Suppressor macrophage treated with lipopolysaccharide for 4 hours (primary cell): ENCODE data around the gene UBR4.
"Not testable (repeated sequence)": the region's sequence is repeated elsewhere in the genome, so short reads cannot be mapped to it uniquely, and the experiment has no call there.

Experiments
- DNase-seq: peaks from one replicate; pipeline ENCODE4 v3.0.0-alpha.2; 2020

The UBR4 gene

GRCh38 chr1:19219451-19219850 is 9.4 kb upstream of the UBR4 start:
- DNase-seq: no peak

DNA sequence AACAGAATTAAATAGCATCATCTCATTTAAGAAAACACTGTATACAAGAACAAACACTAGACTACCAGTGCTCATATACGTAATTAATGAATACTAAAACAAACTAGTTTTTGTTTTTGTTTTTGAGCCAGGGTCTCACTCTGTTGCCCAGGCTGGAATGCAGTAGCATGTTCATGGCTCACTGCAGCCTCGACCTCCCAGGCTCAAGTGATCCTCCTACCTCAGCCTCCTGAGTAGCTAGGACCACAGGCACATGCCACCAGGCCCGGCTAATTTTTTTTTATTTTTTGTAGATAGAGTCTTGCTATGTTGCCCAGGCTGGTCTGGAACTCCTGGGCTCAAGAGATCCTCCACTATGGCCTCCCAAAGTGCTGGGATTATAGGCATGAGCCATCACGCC is 6.5 kb upstream of the UBR4 start:
- DNase-seq: not testable (repeated sequence)

- no peak for DNase-seq
Measured at GRCh38 chr1:19213580-19213979, 3.5 kb upstream of the UBR4 start.

- DNase-seq: no peak
Measured at GRCh38 chr1:19212167-19212566, 2.1 kb upstream of the UBR4 start.

DNA sequence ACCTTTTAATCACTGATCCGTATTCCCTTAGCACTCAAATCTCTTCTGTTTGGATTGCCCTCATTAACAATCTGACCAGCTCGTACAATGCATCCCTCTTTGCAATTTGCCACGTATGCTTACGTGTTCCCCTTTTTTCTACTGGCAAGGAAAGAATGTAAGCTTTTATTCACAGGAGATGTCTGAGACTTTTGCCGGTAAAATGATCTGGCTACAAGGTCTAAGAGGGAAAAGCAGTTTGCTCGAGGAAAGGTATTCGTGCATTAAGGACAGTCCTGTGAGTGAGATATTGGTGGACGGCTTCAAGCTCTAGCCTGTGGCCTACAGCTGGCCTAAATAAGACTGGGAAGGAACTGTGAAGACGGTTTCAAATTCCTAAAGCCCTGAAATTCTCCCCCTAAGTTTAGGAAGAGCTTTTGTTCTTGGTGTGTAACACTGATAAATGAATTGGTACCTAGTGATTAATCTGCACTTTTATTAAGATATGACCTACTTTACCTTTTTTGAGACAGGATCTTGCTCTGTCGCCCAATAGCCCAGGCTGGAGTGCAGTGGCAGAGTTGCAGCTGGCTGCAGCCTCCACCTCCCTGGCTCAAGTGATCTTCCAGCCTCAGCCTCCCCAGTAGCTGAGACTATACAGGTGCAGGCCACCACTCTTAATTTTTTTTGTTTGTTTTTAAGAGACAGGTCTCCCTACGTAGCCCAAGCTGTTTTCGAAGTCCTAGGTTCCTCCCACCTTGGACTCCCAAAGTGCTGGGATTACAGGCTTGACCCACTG is 895 bp upstream of the UBR4 start:
- peak; percentile 26 for DNase-seq

DNA sequence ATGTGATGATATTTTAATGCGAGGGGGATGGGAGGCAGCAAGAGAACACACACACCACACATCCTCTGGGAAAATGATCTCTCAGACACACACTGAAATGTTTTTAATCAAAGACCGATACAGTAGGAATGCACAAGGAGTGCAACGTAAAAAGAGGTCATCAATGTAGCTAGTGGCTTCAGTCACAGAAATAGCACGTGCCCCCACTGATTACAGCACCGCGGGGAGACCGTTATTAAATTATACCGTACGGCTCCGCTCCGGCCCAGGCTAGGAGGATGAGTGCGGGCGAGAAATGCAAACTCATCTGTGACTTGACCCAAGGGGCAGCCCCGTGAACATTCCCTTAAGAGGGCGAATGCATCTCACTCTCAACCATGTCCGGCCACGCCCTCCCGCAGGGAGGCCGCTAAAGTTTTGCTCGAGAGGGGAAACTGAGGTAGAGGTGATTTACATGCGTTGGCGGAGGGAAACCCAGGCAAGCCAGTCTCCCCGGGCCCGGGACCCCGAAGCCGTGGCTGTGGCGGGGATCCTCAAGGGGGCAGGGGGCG is 552 bp downstream of the UBR4 start:
- peak; percentile 75 for DNase-seq

- DNase-seq: peak; percentile 9
Measured at GRCh38 chr1:19208710-19209438, 1.2 kb downstream of the UBR4 start.

DNA sequence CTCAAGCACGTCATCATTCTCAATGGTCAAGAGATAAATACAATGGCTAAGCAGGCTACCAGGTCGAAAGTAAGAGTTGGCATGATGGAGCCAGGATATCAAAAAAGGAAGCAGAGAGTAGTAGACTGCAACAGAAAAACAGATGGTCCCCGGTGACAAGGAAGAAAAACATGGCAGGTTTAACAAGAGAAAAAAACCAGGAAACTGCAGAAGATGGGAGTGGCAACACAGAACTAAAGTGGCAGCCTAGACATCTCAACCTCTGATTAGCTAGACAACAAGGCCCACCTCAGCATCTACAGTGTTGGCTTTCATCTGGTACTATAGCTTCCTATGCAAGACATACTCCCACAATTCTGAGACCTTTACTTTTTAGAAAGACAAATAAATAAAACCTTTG is 3.1 kb downstream of the UBR4 start:
- DNase-seq: no peak

DNA sequence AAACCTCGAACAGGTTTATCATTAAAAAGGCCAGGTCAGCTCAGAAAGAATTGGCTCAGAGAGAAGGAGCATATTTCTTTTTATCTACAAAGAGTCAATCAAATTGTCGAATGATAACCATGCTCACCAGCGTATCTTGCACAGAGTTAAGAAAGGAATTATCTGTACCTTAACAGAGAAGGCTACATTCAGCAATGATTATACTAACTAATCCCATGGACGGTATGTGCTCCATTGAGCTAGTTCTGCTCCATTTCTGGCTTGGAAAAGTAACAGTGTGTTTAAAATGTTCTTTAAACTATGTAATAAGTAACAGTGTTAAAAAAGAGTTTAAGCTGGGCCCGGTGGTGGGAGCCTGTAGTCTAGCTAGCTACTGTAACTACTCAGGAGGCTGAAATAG is 4.2 kb downstream of the UBR4 start:
- DNase-seq: no peak

DNA sequence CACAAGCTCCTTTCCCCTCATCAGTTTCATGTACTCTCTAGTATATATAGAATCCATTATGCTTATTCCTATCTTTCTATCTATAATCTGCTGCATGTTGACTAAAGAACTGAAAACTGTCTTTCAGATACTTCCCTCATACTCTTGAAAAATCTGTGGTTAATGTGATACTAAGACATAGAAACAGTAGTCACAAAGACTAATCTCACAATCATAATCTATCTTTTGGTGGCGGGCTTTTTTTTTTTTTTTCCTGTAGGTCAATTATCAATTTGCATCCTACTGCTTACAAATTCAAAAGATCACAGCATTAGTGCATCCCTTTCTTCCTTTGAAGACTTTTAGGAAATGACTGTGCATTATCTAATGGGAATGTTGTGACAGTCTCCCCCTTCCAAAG is 4.7 kb downstream of the UBR4 start:
- DNase-seq: no peak

- peak; percentile 51 for DNase-seq
Measured at GRCh38 chr1:19204446-19205266, 5.4 kb downstream of the UBR4 start.

DNA sequence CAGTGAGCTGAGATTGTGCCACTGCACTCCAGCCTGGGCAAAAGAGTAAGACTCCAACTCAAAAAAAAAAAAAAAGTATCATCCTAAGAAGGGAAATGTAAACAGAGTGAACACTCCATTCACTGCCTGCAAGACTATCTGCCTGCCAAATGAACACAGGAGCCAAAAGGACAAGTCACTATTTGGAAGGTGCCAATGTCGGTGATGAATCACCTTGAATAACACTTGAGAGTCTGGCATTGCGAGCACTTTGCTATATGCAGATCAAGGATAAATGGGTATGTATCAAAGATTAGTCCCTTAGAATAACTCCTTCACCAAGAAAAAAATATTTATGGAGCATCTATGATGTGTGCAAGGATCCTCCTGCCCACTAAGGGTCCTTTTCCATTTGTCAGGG is 6.6 kb downstream of the UBR4 start:
- DNase-seq: no peak

DNA sequence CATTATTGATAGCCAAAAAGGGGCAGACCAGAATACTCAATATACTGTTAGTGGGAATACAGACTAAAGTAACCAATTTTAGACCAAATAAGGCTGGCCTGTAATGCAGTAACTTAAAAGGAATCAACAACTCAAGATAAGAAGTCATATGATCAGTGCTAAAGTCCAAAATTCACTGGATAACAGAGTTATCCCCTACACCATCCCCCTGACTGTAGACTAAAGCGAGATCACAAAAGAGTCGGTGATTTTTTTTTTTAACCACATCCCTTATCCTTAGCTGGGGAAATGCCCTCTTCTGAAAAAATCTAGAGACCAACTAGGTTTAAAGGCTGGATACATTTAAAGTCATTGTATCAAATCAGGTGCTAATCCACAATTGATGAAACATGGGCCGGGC is 7.7 kb downstream of the UBR4 start:
- DNase-seq: no peak

DNA sequence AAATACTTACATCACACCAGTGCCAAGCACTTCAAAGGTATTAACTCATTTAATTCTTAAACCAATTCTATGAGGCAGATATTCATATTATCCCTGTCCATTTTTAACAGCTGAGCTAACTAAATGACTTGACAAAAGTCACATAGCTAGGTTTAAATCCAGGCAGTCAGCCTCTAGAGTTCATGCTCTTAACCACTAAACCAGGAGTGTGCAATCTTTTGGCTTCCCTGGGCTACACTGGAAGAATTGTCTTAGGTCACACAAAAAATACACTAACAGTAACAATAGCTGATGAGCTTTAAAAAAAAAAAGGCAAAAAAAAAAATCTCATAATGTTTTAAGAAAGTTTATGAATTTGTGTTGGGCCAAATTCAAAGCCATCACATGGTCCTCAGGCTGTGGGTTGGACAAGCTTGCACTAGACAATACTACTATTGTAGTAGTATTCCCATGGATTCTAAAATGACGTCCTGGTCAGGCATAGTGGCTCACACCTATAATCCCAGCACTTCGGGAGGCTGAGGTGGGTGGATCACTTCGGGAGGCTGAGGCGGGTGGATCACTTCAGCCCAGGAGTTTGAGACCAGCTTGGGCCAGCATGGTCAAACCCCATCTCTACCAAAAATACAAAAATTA is 10.0 kb downstream of the UBR4 start:
- DNase-seq: no peak

- no peak for DNase-seq
Measured at GRCh38 chr1:19199329-19199968, 10.6 kb downstream of the UBR4 start.

DNA sequence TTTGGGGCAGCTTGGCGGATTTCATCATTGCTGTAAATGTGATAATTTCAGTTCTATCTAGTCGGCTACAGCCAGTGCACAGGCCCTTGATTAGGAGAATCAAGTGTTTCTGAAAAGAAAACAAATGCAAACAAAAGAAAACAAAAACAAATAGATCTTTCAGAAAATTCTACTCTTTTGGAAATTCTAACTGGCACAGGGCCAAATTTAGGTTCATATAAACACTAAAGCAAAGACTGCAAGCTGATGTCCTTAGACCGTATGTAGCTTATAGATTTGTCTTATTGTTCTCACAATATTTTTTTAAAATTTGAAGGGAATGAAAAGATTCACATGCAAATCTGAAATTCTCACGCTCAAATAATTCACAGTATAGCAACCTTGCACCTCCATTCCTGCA is 11.2 kb downstream of the UBR4 start:
- DNase-seq: no peak

GRCh38 chr1:19197845-19198244 is 12.2 kb downstream of the UBR4 start:
- no peak for DNase-seq

- no peak for DNase-seq
Measured at GRCh38 chr1:19196331-19196730, 13.7 kb downstream of the UBR4 start.

DNA sequence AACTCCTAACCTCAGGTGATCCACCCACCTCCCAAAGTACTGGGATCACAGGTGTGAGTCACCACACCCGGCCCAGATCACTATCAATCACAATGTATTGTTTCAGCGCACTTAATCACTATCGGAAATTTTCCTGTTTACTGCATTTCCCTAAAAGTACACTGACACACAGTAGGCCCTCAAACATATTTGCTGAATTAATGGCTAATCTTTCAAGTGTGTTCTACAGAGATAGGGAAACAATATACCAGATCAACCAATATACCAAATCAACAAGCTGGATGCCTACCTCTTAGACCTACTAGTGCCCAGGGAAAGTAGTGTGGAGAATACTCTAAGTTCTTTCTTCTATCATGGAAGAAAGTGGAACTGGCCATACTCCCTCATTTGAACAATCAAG is 17.1 kb downstream of the UBR4 start:
- DNase-seq: no peak

GRCh38 chr1:19191811-19192210 is 18.3 kb downstream of the UBR4 start:
- no peak for DNase-seq

- DNase-seq: no peak
Measured at GRCh38 chr1:19190468-19190867, 19.6 kb downstream of the UBR4 start.

DNA sequence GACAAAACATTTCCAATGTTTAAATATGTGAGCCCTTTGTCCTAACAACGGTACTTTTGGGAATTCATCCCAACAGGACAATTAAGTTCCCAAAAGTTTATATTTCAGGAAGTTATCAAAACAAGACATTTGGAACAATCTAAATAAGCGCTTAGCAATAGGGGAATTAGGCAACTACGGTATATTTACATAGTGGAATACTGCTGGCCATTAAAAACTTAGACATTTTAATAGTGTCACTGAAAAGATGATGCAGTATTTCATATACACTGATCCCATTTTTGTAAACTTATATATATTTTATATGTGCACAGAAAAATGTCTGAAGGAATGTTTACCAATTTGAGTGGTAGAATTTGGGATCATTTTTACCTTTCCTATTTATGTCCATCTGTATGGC is 20.8 kb downstream of the UBR4 start:
- DNase-seq: no peak
